Fibroblast of mammary gland (primary cell): Measurements from ENCODE around the gene PLET1.
A peak's percentile ranks its signal among the peaks of the same experiment; 100 is the strongest.

ENCODE experiments used
- DNase-seq: peaks from one replicate; pipeline ENCODE4 v3.0.0-alpha.2; 2010; ENCODE audit warnings: low read depth
- H3K4me3 ChIP-seq: 2 replicates; pipeline ENCODE4 v1.5.1; 2011; ENCODE audit warnings: low read depth, mild to moderate bottlenecking, low read length, moderate library complexity; ENCODE audit not compliant: control insufficient read depth
- TF ChIP-seq, protein P1 (sequence below): conservative IDR thresholded peaks from 2 replicates; pipeline ENCODE4 v1.5.1; 2011; ENCODE audit warnings: low read depth, low read length, inconsistent platforms; ENCODE audit not compliant: control insufficient read depth, insufficient read depth

Gene PLET1

DNA sequence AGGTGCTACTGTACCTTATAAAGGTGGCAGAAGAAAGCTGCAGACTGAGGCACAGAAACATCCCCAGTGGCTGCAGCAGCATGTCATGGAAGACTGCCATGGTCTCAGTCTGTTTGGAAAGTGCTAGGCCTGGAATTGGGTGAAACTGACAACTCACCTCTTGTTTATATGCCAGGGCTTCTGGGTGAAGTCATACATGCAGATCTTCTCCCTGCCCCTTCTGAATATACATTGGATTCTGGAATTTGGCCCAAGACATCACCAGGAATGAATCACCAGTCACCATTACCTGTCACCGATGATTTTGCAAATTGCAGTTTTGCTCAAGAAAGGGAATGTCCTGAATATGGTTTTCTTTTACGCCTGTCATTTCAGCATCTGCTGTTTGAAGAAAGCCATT lies at the start of gene PLET1:
Gene PLET1, minus strand, starts transcription at position 371 of the 400 bp plus-strand sequence. Its CDS starts 271 bp downstream, at position 100.
- TF ChIP-seq, protein P1, sequence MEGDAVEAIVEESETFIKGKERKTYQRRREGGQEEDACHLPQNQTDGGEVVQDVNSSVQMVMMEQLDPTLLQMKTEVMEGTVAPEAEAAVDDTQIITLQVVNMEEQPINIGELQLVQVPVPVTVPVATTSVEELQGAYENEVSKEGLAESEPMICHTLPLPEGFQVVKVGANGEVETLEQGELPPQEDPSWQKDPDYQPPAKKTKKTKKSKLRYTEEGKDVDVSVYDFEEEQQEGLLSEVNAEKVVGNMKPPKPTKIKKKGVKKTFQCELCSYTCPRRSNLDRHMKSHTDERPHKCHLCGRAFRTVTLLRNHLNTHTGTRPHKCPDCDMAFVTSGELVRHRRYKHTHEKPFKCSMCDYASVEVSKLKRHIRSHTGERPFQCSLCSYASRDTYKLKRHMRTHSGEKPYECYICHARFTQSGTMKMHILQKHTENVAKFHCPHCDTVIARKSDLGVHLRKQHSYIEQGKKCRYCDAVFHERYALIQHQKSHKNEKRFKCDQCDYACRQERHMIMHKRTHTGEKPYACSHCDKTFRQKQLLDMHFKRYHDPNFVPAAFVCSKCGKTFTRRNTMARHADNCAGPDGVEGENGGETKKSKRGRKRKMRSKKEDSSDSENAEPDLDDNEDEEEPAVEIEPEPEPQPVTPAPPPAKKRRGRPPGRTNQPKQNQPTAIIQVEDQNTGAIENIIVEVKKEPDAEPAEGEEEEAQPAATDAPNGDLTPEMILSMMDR, result no peak
- DNase-seq, result no peak
- H3K4me3 ChIP-seq, result no peak within 1 kb of the TSS

DNA sequence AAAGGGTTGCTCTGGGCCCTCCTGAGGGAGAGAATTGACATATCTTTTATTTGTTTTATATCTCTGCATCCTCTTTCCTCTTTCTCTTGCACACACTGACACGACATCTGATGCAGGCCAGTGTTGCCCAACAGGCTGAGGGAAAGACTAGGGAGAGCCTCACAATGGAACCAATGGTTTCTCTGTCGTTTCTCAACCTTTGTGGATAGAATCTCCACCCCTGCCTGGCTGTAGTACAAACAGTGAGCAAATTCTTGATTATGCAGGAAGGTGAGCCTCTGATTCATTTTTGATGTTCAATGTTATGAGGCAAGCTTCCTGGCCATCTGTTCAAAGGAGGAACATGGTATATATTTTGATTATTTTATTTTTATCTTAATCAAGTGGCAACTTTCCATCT lies 49.8 kb upstream of the PLET1 start:
- H3K4me3 ChIP-seq, result no peak overlapping the region
- DNase-seq, result peak; percentile 51
- TF ChIP-seq, protein P1, result no peak

- H3K4me3 ChIP-seq, result no peak overlapping the region
- TF ChIP-seq, protein P1, result no peak
- DNase-seq, result no peak
Measured at GRCh38 chr11:112308651-112309050, 48.0 kb upstream of the PLET1 start.

DNA sequence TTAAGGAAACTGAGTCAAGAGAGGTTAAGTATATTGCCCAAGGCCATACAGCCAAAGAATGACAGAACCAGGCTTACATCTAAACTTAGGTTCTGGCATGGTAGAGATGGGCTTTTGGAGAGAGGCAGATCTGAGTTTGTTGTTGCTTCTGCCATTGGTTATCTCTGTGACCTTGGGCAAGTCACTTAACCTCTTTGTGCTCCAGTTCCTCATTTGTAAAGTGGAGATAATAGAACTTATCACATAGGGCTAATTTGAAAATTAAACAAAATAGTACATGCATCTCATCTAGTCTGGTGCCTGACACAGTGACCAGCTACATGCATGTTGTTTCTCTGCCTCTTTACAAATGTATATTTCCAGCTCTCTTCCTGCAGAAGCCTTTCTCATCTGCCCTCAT lies 47.0 kb upstream of the PLET1 start:
- TF ChIP-seq, protein P1, result no peak
- DNase-seq, result no peak
- H3K4me3 ChIP-seq, result no peak overlapping the region

DNA sequence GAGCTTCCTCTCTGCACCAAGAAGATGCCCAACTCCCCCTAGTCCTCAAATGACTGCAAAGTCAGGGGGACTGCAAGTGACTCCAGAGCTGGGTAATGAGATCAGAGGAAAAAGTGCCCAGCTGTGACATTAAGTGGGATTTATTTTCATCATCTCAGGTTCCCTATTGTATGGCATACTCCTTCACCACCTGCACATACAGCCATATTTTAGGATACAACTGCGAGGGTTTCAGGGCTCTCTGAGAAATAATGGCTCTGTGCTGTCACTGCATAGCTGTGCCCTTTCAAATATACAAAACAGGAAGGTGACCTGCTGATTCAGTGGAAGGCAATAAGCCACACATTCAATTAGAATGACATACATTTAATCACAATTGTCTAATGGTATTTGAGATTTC lies 45.6 kb upstream of the PLET1 start:
- TF ChIP-seq, protein P1, result no peak
- H3K4me3 ChIP-seq, result no peak overlapping the region
- no peak for DNase-seq

GRCh38 chr11:112304914-112305313 lies 44.3 kb upstream of the PLET1 start:
- no peak for DNase-seq
- TF ChIP-seq, protein P1, result no peak
- no peak overlapping the region for H3K4me3 ChIP-seq

- H3K4me3 ChIP-seq, result no peak overlapping the region
- DNase-seq, result no peak
- TF ChIP-seq, protein P1, result no peak
Measured at GRCh38 chr11:112303616-112304015, 43.0 kb upstream of the PLET1 start.
